ENCODE measurements around the gene CDK19.
"Not testable (repeated sequence)": the region's sequence is repeated elsewhere in the genome, so short reads cannot be mapped to it uniquely, and the experiment has no call there.

CDK19 gene

DNA sequence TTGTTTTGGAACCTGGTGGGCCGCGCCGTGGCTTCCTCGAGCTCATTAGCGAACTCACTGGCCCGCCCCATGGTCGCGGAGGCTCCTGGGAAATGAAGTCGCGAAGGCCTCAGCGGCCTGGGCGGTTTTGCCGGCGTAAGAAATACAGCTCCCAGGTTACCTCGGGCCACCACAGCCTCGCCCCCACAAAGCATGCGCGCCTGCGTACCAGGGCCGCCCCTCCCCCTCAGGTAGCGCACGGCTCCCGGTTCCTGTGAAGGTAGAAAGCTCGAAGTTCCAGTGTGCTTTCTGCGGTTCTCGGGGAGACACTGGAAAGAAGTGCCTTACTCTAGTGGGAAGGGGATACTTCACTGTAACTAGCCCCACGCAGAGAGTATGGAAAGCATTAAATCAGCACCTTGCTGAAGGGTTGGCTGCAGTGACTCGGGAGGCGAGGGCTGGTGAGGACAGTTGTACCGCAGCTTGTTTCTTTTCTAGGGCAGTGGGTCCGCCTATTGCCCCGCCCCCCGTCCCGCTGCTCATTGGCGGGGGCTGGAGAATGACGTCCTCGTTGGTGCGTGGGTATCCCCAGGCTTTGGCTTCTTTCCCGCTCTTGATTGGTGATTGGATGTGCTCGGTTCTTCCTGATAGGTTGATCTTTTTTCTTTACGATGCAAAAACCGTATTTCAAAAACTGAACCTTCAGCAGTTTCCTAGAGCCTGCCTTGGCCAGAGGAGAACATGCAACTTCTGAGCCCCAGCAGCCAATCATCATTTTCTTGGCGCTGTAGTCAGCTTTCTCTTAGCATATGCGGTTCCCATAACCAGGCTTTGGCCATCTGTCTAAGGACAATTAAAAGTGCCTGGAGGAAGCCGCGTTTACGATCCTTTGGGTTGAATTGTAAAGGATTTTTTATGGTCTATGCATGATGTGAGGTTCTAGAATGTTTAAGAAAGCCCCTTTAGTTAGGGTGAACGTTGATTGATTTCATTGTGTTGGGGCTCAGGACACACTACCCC is at the start of gene CDK19:
TSS of gene CDK19 (minus strand) at position 59 of the 999 bp plus-strand sequence. CDS start 333 bp downstream, outside the sequence.
- DNase-seq: peak; percentile 100

DNA sequence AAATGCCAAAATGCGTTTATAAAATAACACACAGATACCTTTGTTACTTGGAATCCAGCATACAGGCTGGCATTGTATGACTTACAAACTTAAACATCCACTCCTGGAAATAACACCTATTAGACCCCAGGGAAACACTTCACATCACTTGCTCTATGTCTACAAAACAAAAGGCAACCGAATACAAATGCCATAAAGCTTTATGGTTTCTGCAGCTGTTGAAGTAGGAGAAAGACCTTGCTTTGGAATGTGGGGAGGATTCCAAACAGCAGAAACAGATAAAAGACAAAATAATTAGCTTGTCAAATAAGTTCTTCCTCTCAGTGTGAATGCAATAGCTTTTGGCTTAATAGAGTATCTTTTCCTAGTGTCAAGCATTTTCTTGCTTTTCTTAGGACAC is 49.6 kb upstream of the CDK19 start:
- no peak for DNase-seq

DNA sequence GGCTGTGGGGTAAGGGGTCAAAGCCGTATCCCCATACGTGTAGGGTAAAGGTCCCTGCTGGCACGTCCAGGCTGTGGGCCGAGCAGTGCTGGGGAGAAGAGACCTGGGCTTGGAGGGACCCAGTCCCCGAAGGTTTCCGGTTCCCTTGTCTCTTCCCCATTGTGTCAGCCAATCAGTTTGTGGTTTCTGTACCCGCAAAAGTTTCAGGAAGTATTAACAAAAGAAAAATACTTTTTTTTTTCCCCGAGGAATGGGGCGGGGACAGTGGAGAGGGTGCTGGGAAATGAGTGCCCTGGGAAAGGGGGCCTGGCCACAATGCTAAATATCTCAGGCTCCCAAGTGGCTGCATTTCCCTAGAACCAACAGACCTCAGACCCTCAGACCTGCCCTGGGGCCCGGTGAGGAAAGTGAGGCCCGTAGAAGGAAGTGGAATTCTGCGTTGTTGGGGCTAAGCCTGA is 44.1 kb upstream of the CDK19 start:
- no peak for DNase-seq

DNA sequence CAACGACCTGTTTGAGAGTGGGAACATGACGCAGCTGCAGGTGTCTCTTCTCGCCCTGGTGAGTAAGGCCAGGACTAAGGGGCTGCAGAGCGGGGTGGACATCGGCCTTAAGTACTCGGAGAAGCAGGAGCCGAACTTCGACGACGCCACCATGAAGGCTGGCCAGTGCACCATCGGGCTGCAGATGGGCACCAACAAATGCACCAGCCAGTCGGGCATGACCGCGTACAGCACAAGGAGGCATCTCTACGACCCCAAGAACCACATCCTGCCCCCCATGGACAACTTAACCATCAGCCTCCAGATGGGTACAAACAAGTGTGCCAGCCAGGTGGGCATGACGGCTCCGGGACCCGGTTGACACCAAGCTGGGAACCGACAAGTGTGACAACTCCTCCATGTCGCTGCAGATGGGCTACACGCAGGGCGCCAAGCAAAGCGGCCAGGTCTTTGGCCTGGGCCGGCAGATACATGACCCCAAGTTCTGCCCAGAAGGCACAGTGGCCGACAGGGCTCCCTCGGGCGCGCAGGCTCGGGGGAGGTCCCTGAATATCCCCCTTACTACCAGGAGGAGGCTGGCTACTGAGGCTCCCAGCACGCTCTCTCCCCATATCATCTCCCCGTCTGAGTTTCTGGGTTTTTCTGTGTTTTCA is 43.4 kb upstream of the CDK19 start:
- no peak for DNase-seq

DNA sequence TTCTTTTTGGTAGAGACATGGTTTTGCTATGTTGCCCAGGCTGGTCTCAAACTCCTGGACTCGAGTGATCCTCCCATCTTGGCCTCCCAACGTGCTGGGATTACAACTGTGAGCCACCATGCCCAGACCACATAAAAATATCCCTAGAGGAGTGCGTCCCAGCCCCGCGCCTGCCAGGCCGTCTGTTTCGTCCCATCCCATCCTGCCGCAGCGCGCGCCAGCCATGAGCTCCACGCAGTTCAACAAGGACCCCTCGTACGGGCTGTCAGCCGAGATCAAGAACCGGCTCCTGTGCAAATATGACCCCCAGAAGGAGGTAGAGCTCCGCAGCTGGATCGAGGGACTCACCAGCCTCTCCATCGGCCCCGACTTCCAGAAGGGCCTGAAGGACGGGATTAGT is 42.7 kb upstream of the CDK19 start:
- DNase-seq: no peak

DNA sequence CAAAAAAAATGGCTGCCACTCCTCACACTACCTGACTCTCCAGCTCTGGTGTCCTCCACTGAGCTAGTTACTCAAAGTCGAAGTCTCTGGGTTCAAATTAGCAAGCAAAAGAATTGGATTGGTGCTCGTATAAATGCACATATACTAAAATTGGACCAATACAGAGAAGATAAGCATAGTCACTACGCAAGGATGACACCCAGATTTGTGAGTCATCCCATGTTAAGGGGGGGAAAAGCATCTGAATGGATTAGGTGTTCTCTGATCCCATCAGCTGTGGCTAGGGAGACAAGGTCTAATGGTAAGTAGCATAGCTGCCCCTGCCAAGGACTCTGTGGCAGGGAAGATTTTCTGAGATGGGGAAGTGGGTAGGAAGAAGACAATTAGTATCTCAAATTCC is 41.0 kb upstream of the CDK19 start:
- no peak for DNase-seq

DNA sequence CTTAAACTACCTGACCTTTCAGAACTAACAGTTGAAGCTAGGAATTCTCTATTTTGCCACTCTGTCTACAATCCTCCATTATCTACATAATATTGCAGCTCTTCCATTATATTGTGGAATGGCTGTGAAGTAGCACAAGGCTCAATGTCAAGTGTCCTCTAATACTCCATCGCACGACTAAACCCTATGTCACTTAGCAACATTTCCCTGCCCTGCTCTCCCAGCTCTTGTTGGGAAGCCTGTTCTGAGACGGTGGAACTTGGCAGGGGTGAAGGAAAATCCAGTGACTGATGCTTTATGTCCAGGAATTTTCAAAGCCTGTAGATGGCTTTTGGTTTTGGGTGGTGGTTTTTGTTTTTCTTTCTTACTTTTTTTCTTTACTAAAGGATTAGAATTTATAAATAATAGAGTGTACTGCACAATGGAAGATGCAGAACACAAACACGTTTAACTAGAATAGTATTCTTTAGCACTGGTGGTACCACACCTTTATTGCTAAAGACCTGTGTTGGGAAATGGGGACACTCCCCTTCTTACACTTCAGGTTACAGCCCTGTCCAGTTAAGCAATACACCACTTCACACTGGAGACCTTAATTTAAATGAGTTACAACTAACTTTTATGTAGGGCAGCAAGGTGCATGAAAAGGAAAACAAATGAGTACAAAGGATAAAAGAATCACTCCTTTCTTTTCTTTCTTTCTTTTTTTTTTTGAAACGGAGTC is 38.6 kb upstream of the CDK19 start:
- no peak for DNase-seq

DNA sequence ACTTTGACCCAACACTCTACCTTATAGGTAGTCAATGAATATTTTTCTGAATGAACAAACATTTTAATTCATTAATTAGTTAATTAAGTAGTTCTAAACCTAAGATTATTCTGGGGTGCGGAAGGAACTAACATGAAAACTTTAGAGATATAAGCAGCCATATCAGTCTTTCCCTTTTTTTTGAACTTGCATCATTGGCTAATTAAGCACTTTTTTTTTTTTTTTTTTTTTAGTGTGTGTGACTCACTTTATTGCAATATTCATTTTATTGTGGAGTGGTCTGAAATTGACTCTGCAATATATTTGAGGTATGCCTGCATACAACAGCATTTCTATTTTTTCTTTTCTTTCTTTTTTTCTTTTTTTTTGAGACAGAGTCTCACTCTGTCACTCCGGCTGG is 37.5 kb upstream of the CDK19 start:
- DNase-seq: no peak

DNA sequence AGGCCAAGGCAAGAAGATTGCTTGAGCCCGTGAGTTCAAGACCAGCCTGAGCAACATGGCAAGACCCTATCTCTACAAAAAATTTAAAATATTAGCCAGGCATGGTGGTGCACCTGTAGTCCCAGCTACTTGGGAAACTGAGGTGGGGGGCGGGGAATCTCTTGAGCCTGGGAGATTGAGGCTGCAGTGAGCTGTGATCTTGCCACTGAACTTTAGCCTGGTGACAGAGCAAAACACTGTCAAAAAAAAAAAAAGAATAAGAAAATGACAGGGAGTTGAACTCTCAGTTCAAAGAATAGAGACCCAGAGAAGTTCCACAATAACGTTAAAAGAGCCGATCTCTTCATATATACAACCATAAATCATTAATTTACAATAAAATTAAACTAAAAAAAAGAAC is 34.5 kb upstream of the CDK19 start:
- no peak for DNase-seq

DNA sequence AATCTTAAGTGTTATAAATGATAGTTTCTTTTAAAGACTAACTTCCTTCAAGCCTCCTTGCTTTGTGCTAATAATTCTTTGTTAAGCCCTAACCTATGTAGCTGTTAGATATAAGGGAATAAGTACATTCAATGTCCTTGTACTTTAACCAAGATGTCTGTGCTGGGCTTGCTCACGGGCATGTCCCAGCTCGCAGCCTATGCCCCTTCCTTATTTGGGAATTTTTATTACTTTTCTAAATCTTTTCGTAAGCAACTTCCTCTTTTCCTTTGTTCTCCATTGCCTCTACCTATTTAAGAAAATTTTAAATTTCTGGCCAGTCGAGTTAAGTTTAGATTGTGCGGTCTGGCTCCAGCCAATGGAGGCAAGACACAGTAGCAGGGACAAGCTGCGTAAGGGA is 26.0 kb upstream of the CDK19 start:
- DNase-seq: no peak

DNA sequence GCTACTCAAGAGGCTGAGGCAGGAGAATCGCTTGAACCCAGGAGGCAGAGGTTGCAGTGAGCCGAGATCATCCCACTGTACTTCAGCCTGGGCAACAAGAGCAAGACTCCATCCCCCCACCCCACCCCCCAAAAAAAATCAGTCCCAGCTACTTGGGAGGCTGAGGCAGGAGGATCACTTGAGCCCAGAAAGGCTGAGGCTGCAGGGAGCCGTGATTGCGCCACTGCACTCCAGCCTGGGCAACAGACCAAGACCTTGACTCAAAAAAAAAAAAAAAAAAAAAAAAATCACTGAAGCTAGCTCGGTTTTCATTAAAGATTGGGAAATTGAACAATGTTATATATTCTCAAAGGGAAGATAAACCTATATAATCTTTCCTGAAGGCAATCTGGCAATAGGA is 20.5 kb upstream of the CDK19 start:
- not testable (repeated sequence) for DNase-seq

DNA sequence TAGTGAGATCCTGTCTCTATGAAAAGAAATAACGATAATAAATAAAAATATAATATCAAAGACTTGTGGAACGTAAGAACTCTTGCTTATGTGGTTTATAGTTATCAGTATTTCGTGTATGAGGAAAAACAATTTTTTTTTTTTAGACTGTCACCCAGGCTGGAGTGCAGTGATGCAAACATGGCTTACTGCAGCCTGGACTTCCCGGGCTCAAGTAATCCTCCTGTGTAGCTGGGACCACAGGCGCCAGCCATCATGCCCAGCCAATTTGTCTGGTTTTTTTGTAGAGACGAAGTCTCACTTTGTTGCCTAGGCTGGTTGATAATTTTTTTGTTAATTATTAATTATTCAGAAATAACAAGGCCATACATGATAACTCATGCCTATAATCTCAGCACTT is 18.6 kb upstream of the CDK19 start:
- DNase-seq: no peak

DNA sequence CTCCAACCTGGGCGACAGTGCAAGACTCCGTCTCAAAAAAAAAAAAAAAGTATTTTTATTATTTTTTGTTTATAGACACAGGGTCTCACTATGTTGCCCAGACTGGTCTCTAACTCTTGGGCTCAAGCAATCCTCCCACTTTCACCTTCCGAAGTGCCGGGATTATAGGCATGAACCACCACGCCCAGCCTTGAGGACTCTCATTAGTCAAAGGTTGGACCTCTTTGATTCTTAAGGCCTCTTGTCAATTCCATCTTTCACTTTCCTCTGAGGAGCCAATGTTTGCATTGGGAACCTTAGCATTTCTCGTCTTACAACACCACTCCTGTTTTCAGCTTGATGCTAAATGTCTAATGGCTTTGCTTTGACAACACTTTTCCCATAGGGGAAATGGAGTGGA is 16.1 kb upstream of the CDK19 start:
- DNase-seq: no peak

DNA sequence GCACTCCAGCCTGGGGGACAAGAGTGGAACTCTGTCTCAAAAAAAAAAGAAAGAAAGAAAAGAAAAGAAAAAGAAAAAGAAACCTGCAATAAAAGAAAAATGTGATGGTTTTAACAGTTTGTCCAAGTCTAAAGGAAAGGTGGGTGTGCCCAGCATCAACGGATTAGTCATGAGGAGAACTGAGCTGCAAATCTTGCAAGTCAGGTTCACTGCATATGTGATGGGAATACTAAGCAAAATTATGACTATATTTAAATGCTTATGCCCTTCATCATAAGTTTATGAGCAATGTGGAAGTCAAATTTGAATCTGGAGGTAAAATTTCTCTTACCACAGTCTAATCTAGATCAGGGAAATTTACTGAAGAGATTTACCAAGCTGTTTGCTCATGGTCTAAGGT is 13.1 kb upstream of the CDK19 start:
- no peak for DNase-seq

DNA sequence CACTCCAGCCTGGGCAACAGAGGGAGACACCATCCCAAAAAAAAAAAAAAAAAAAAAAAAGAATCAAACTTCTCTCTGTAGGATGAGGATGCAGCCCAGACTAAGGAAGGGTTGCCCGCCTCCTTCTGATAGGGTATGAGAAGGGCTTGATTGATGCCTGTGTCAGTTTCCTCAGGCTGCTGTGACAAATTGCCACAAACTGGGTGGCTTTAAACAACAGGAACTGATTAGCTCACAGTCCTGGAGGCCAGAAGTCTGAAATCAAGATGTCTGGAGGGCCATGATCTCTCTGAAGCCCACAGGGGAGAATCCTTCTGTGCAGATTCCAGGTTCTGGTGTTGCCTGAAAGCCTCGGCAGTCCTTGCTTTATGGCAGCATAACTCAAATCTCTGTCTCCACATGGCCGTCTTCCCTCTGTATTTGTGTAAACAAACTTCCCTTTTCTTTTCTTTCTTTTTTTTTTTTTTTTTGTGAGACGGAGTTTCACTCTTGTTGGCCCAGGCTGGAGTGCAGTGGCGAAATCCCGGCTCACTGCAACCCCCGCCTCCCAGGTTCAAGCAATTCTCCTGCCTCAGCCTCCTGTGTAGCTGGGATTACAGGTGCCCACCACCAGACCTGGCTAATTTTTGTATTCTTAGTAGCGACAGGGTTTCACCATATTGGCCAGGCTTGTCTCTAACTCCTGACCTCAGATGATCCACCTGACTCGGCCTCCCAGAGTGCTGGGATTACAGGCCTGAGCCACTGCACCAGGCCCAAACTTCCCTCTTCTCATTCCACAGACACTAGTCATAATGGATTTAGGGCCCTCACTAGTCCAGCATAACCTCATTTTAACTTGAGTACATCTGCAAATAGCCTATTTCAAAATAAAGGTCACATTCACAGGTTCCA is 11.2 kb upstream of the CDK19 start:
- DNase-seq: no peak

DNA sequence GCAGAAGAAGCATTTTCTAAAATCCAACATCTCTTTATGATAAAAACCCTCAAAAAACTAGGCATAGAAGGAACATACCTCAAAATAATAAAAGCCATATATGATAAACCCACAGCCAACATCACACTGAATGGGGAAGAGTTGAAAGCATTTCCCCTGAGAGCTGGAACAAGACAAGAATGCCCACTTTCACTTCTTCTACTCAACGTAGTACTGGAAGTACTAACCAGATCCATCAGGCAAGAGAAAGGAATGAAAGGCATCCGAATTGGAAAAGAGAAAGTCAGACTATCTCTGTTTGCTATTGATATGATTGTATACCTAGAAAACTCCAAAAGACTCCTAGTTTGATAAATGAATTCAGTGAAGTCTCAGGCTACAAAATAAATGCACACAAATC is 7.9 kb upstream of the CDK19 start:
- DNase-seq: no peak

DNA sequence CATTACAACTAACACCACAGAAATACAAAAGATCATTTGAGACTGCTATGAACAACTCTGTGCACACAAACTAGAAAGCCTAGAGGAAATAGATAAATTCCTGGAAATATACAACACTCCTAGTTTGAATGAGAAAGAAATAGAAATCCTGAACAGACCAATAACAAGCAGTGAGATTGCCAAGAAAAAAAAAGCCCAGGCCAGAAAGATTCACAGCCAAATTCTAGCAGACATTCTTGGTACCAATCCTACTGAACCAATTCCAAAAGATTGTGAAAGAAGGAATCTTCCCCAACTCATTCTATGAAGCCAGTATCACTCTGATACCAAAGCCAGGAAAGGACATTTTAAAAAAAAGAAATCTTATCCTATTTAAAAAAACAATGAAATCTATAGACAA is 7.0 kb upstream of the CDK19 start:
- no peak for DNase-seq

DNA sequence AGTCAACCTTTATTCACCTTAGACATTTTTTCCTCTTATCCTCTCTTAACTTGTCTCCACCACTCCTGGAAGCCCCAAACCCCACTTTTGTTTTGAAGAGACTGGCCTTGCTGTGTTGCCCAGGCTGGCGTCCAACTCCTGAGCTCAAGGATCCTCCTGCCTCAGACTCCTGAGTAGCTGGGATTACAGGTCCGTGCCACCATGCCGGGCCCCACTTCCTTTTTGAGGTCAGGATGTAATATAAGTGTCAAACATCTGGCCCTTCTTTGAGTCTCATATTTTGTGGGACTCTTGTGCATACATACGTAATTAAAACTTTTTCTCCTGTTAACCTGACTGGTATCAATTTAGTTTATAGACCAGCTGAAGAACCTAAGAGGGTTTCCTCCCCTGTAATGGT is 1.4 kb upstream of the CDK19 start:
- DNase-seq: no peak

DNA sequence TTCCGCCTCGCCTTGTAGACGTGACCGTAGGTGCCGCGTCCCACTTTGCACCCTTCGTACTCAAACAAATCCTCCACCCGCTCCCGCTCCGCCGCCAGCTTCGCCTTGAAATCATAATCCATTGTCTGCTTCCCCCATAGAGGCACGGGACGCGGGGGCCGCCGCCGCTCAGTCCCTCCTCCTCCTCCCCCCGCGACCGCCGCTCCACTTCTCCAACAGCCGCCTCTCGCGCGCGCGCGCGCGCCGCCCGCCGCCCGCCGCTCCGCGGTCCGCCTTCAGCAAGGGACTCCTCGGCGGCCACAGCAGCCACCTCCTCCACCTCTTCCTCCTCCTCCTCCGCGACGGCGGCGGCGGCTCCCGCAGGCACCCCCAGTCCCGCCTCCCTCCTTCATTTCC is 256 bp downstream of the CDK19 start:
- peak; percentile 74 for DNase-seq

DNA sequence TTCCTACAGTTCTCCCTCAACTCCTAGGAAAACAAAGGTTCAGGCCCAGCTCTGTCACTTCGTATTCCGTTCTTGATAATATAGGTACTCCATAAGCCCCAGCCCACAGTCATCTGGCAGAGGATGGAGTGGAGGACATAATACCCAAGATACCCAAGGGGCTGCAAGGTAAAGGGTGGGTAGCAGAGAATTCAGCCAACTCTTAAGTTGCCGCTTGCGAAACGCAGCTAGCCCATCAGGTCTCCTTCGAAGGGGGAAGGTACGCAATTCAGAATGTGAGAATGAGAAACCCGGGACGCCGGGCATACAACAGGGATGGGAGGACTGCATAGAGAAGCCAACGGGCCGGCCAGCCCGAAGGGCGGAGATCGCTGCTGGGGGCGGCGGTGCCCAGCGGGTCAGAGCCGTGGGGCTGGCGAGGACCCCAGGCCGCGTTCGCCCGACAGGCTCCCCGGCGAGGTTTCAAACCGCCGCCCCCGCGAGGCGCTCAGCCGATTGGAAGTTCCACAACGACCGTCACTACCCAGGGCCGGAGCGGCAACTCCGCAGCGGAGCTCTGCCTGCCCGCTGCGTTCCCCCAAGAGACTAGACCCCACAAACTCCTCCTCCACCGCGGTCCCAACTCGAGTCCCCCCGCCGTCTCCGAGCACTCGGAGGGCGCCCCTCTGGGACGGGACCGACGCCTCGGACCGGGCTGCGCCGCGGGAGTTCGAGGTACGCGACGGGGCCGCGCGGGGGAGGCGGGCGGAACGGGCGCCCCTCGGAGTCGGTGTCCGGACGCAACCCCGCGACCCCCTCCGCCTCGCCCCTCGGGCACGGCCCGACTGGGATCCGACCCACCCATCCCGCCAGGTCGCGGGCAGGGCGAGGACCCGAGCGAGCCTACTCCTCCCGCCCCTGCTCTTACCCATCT is 911 bp downstream of the CDK19 start:
- peak; percentile 55 for DNase-seq
